Activated T-cell treated with anti-CD3 and anti-CD28 coated beads for 4 hours (primary cell): ENCODE results near the gene TSHZ3.
A peak's percentile ranks its signal among the peaks of the same experiment; 100 is the strongest.

ENCODE experiments used
- DNase-seq: peaks from one replicate; pipeline ENCODE4 v3.0.0-alpha.2; 2020

Gene TSHZ3

DNA sequence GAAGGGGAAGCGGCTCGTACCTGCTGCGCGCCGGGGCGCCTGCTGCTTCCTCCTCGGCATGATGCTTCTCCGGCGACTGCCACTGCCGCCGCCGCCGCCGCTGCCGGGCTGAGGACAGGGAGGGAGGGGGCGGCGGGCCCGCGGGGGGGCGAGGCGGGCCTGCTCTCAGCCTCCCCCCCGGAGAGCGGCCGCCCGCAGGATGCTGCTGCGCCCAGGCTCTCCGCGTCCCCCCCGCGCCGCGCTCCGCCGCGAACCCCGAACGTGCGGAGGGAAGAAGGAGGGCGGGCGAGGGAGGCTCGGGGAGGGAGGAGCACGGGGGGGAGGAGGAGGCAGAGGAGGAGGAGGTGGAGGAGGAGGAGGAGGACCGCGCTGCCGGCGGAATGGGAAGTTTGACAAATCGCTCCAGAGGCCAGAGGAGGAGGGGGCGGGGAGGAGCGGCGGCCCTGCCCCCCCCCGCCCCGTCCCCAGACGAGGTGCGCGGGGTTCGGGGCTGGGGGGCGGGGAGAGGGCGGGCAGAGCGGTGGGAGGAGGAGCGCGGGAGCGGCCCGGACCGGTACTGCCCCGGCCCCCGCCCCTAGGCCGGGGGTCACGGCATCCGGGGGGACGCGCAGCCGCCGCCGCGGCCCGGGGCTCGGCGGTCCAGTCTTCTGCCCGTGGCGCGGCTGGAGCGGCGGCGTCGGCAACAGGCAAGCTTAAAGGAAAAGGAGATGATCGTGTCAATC is at the start of gene TSHZ3:
TSHZ3 (minus strand) TSS at position 277 of the 722 bp plus-strand sequence; CDS start at position 60, 217 bp downstream.
- DNase-seq = peak; percentile 63

DNA sequence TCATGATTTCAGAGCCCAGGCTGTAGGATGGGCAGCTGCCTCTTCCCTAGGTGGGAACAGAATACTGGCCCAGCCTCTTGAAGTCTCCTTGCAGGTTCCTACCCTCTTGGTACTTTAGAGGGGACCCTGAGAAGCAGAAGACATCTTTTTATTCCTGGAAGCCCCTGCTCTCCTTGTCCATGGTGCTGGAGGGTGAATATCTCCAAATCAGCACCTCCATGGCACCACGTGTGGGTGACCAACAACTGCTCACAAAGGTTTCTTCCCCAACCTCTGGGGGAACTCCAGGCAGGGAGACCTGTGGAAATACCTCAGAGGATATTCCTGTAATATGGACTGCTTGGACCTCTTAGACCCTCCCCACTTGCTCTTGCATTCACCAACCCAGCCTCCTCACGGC is 48.1 kb upstream of the TSHZ3 start:
- no peak for DNase-seq

DNA sequence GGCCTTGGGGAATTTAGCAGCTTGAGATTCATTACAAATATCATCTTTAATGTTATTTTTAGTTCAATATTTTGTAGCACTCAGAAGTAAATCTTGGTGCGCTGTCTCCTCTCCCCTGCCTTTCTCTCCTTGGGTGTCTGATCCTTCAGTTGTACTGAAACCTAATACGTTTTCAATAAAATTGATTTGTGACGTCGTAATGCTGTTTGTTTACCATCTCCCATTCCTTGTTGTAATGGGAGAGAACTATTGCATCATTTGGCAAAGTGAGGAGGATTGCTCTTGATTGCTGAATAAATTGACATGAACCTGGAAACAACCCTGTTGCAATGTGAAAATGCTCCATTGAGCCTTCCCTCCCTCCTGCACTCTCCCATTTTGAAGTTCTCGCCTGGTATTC is 43.2 kb upstream of the TSHZ3 start:
- no peak for DNase-seq

- DNase-seq = no peak
Observed at GRCh38 chr19:31391518-31391917, 42.3 kb upstream of the TSHZ3 start.

- no peak for DNase-seq
Observed at GRCh38 chr19:31390711-31391110, 41.5 kb upstream of the TSHZ3 start.

- DNase-seq = no peak
Observed at GRCh38 chr19:31389874-31390273, 40.6 kb upstream of the TSHZ3 start.

GRCh38 chr19:31387717-31388301 is 38.6 kb upstream of the TSHZ3 start:
- no peak for DNase-seq

DNA sequence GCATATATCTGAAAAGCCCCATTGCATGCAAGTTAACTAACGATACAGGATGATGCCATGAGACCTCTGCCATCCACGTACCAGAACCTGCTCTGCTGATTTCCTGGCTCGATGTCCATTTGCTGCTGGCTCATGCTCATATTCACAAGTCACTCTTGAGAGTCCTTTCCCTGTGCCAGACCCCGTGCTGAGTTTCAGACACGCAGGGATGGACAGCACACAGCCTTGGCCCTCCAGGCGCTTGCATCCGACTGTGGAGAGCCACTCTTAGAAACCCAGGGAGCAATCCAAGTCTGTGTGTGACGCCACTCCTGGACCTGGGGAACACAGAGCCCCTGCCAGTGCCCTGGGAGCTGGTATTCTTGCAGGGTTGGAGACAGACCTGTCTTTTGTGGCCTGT is 37.6 kb upstream of the TSHZ3 start:
- no peak for DNase-seq

GRCh38 chr19:31385744-31386143 is 36.5 kb upstream of the TSHZ3 start:
- DNase-seq = no peak

- DNase-seq = no peak
Observed at GRCh38 chr19:31383553-31383952, 34.3 kb upstream of the TSHZ3 start.

DNA sequence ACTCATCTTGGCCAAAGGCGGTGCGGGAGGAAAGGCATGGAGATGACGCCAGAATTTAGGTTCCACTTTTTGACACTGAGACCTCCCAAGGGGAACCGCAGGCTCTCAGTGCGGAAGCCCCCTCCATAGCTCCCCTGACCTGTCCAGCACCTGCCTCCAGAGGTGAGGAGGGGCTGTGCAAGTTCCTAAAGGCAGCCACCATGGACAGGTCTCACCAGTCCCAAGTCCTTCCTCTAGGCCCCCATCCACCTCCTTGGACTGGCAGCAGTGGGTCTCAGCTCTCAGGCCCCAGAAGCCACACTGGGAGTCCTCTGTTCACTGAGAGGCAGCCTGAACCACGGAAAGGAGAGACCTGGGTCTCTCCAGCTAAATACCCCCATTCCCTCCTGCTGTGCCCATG is 31.6 kb upstream of the TSHZ3 start:
- DNase-seq = no peak

- DNase-seq = no peak
Observed at GRCh38 chr19:31378404-31378803, 29.2 kb upstream of the TSHZ3 start.

DNA sequence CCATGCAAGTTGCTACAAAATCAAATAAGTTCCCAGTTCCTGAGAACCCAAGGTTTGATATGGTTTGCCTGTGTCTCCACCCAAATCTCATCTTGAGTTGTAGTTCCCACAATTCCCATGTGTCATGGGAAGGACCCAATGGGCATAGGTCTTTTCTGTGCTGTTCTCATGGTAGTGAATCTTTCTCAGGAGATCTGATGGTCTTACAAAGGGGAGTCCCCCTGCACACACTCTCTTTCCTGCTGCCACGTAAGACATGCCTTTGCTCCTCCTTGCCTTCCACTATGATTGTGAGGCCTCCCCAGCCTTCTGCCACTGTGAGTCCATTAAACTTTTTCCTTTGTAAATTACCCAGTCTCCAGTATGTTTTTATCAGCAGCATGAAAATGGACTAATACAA is 28.5 kb upstream of the TSHZ3 start:
- no peak for DNase-seq

DNA sequence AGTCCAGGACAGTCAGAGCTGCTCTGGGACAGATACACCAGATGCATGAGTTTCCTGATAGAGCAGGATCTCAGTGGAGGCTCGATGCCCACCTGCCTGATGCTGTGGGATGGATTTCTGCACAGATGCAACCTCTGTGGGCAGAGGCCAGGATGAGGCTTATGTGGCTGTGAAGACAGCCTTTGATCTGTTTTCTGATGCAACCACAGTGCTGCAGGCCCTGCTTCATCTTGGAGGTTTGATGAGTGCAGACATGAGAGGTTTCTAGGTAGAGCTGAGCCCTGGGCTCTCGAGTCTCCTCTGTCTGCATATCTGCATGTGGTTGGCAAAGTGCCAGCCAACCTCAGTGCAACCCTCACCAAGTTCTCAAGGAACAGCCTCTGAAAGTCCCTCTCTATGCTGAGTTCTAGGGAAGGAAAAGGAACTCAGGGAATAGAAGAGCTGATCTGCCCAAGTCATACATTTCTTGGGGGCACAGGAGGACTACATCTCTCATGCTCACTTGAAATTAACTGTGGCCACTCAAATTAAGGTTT is 23.1 kb upstream of the TSHZ3 start:
- no peak for DNase-seq

GRCh38 chr19:31370216-31370615 is 21.0 kb upstream of the TSHZ3 start:
- DNase-seq = no peak

DNA sequence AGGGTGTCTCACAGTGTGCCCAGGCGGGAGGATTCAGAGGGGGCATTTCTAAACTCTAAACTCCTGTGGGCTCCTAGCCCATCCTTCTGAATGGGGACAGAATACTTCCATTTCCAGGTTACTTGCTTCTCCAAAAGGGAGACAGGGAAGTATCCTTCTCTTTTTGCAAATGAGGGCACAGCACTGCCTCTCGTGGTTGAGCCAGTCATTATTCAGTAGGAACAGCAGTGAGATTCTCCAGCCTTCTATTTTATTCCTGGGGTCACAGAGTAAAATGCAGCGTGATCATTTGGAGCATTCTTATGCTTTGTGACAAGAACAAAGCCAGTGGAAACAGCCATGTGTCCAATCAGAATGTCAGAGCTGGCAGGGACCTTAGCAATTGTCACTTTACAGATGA is 15.7 kb upstream of the TSHZ3 start:
- no peak for DNase-seq

DNA sequence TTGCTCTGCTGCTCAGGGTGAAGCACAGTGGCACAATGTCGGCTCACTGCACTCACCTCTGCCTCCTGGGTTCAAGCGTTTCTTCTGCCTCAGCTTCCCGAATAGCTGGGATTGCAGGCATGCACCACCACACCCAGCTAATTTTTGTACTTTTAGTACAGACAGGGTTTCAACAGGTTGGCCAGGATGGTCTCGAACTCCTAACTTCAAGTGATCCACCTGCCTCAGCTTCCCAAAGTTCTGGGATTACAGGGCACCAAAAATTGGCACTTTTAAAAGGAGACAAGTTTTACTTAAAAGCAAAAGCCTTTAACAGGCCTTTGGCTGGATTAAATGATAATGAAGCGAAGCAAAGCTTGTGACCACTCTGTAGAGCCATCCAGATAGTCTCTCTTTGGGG is 12.5 kb upstream of the TSHZ3 start:
- DNase-seq = no peak

DNA sequence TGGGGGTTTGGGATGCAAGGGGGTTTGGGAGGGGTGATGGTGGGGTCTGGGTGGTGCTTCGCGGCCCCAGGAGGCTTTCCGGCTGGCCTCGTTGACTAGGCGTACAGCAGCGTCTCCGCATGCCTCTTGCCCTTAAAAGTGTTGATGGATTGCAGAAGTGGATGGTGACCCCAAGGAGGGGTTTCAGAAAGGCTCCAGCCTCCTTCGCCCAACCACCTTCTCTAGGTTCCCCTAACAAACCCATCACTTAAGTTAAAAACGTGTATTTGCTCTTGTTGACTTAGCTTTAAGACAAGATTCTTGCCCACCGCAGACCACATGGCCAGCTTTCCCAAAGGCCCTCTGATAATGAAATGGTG is 8.1 kb upstream of the TSHZ3 start:
- no peak for DNase-seq

GRCh38 chr19:31356587-31357314 is 7.5 kb upstream of the TSHZ3 start:
- peak; percentile 45 for DNase-seq

DNA sequence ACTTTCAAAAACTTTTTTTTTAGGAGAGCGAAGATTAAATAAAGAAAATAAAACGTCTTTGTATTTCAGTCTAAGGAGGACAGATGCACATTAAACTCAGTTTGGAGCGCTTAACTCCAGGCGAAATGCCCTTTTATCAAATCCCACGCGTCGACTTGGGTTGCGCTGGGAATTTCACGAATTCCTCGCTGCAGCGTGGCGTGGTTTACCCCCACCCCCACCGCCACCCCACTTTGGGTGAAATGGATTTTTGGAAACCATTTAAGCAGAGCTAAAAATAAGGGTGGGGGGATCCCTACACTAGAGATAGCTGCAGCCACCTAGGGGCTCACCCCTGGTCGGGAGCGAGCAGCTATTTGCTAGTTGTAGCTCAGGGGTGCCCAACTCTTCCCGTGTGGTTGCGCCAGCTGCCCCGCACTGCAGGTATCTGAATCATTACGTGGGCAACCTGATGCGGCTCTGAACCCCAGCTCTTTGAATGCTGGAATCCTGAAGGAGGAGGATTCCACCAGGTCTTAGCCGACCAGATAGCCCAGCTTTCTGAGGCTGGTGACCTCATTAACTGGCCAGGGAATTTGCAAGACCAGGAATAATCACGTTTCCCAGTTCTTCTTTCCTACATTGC is 6.5 kb upstream of the TSHZ3 start:
- DNase-seq = no peak

DNA sequence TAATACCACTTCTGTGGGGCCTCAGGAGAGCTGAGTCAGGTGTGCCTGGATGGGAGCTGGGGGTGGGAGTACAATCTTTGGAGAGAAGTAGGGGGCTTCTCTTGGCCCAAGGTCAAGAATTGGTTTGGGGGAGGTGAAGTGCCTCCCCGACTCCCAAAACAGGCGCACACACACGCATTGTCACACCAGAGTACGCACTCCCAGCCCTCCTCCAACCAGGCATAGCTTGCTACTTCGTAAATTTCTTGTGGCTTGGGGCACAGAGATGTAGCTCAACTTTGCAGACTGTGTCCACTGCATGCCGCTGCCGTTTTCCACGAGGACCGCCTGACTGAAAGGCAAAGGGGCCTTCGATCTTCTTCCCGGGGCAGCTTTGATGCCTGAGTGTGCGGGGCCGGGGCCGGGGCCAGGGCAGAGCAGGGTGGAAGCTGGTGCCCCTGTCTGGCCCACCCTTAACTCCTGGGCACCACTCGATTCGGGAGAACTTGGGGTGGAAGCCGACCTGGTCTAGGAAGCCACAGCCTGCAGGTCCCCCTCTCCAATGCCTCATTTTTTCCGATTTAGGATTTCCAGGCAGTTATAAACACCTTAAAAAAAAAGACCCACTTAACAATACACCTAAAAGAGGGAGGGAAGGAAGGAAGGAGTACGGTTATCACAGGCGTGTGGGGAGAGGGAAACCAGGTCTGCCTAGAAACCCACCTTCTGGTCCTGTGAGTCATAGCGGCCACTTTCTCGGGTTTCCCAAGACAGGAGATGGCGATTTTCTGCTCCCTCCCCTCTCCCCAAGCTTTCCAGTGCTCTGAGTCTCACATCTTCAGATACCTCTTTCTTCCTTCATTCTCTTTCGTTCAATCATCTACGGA is 5.8 kb upstream of the TSHZ3 start:
- DNase-seq = no peak

- DNase-seq = no peak
Observed at GRCh38 chr19:31354316-31354715, 5.1 kb upstream of the TSHZ3 start.

DNA sequence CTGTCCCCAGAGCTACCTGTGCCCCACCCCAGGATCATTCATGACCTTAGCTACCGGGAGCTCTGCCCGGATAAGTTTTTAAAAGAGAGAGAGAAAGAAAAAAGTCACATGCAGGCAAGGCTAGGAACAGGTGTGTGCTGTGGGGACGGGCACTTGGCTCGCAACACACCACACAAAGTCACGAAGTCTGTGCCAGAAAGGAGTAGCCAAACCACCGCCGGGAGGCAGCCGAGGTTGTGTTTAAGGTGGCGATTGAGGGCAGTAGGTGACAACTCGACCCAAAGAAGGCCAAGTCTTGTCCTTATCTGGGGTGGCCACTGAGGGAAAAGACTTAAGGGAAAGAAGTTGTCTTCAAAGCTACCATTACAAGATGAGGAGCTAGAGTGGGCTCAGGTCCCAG is 4.6 kb upstream of the TSHZ3 start:
- no peak for DNase-seq
